Measurements from ENCODE around the gene EFHD2.

DNA sequence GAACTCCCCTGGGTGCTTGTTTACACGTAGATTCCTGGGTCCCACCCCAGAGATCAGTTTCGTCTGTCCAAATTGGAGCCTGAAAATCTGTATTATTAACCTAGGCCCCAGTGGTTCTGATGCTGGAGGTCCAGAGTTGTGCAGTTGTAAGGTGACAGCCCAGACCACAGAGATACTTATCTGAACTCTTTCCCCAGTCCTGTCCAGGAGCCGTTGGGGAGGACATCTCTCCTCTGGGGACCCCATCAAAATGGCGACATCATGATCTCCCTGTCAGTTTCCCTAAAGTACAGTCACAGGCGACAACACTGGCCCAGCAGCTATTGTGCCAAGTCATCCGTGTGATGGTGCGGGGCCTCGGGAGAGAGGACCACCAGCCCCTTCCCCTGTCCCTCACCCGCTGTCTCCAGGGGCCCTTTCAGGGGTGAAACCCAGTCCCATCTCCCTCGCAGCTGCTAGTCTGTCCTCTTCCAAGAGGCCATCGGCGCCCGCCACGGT, 749 bp upstream of the EFHD2 start:
- no peak for TF ChIP-seq POLR2A (IDR thresholded peaks at IDR 0.05; ENCODE audit: low read length)
- no peak for TF ChIP-seq GATA1 (IDR thresholded peaks at IDR 0.05; ENCODE audit: low read depth, low read length)

Data from erythroblast (primary cell).